Measurements from ENCODE around the gene TXNIP. TPM values are rescaled to one million over a fixed set of nuclear protein-coding genes. Genes with fewer than 3 reads are reported as not detected.

Gene TXNIP
- total RNA-seq, 1 donor from 2014 or later = 877 TPM

- TF ChIP-seq, protein P1, sequence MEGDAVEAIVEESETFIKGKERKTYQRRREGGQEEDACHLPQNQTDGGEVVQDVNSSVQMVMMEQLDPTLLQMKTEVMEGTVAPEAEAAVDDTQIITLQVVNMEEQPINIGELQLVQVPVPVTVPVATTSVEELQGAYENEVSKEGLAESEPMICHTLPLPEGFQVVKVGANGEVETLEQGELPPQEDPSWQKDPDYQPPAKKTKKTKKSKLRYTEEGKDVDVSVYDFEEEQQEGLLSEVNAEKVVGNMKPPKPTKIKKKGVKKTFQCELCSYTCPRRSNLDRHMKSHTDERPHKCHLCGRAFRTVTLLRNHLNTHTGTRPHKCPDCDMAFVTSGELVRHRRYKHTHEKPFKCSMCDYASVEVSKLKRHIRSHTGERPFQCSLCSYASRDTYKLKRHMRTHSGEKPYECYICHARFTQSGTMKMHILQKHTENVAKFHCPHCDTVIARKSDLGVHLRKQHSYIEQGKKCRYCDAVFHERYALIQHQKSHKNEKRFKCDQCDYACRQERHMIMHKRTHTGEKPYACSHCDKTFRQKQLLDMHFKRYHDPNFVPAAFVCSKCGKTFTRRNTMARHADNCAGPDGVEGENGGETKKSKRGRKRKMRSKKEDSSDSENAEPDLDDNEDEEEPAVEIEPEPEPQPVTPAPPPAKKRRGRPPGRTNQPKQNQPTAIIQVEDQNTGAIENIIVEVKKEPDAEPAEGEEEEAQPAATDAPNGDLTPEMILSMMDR (IDR thresholded peaks at IDR 0.05) = no peak
- Histone ChIP-seq H3K4me3 (peak overlapping the region in 1 of 2 donors; percentile 87), H3K27me3 (no peaks in the 10 kb centered on the region), H3K36me3 (no peaks in the 10 kb centered on the region), H3K4me1 (peaks cover 23 to 59% of the 10 kb centered on the region in 2 donors), H3K9me3 (no peaks in the 10 kb centered on the region), H3K27ac (peak overlapping the region; percentile 96 to 97)
- intact Hi-C loops (cut with DNase I) = loop anchor here (1.0 kb wide), 1 partner anchor 31 kb away; the partner anchor contains the start of gene RBM8A
- no peak for DNase-seq (ENCODE audit: low spot score in 2 of 2)
Observed at GRCh38 chr1:145958734-145959133, 37.6 kb downstream of the TXNIP start.

DNA sequence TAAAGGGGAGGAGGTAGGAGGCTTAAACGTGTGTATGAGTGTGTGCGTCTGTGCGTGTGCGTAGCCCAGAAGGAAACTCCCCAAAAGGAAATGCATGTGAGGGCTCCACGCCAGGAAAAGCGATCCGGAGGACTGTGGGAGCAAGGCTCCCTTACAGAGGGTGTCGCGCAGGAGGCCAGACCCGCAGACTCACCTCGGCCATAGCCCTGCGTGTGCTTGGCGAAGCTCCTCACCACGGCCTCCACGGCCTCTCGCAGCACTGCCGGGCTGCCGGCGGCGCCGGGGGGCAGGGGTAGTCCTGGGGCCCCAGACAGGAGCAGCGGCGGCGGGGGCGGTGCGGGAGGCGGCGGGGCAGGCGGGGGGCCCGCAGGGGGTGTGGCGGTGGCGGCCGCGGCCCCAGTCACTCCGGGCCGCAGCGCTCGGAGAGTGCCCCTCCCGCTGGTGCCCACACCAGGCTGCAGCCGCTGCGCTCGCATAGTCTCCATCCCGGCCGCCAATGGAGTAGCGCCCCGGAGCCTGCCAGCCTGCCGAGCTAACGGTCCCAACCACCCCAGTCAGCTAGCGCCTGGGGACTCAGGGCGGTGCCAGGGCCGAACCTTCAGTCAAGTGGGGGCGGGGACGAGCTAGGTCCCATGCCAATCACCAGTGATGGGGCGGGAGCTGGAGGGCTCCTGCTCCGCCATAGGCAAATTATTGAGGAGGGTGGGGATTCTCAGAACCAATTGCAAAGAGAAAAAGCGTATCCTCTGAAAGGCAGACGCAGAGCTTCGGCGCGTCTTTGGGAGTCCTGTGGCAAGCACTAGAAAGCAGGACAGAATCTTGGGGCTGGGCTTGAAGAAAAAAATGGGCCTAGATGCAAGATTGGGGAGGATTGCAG, 38.7 kb downstream of the TXNIP start, which contains the start of gene LIX1L:
LIX1L (minus strand) TSS at position 575 of the 877 bp plus-strand sequence; CDS start at position 485, 90 bp downstream.
- Histone ChIP-seq H3K27me3 (no peaks in the 10 kb centered on the region), H3K36me3 (no peaks in the 10 kb centered on the region), H3K27ac (peak within 1 kb of the TSS; percentile 96 to 97), H3K9me3 (no peaks in the 10 kb centered on the region), H3K4me3 (peak within 1 kb of the TSS; percentile 87 to 99), H3K4me1 (peaks cover 15 to 56% of the 10 kb centered on the region in 2 donors)
- peak; percentile 91 to 98 for DNase-seq (ENCODE audit: low spot score in 2 of 2)
- TF ChIP-seq, protein P1 (IDR thresholded peaks at IDR 0.05) = no peak
- intact Hi-C loops (cut with DNase I) = loop anchor here (1.0 to 2.0 kb wide), 2 partner anchors 30 to 65 kb away; partner anchors contain the start of gene RBM8A

GRCh38 chr1:145956781-145957442, 39.5 kb downstream of the TXNIP start:
- TF ChIP-seq, protein P1 (IDR thresholded peaks at IDR 0.05) = no peak
- Histone ChIP-seq H3K4me1 (peaks cover 15 to 52% of the 10 kb centered on the region in 2 donors), H3K9me3 (no peaks in the 10 kb centered on the region), H3K36me3 (no peaks in the 10 kb centered on the region), H3K27me3 (no peaks in the 10 kb centered on the region), H3K27ac (peak overlapping the region; percentile 96 to 97), H3K4me3 (peak overlapping the region; percentile 87 to 99)
- intact Hi-C loops (cut with DNase I) = loop anchor here (2.0 kb wide), 1 partner anchor 64 kb away; no protein-coding TSS in a partner anchor
- DNase-seq (ENCODE audit: low spot score in 2 of 2) = no peak

- Histone ChIP-seq H3K27ac (peak overlapping the region; percentile 96 to 97), H3K4me1 (peaks cover 12 to 50% of the 10 kb centered on the region in 2 donors)
Observed at GRCh38 chr1:145956361-145956760, 40.0 kb downstream of the TXNIP start.

GRCh38 chr1:145955436-145955835, 40.9 kb downstream of the TXNIP start:
- no peaks in the 10 kb centered on the region for H3K27me3 ChIP-seq
- peaks cover 3 to 5% of the 10 kb centered on the region in 2 donors for H3K36me3 ChIP-seq
- TF ChIP-seq, protein P1 (IDR thresholded peaks at IDR 0.05) = no peak
- no peaks in the 10 kb centered on the region for H3K9me3 ChIP-seq
- H3K4me1 ChIP-seq = peaks cover 6 to 48% of the 10 kb centered on the region in 2 donors
- no peak for DNase-seq (ENCODE audit: low spot score in 2 of 2)
- peak overlapping the region; percentile 24 to 87 for H3K4me3 ChIP-seq
- peak overlapping the region; percentile 96 to 97 for H3K27ac ChIP-seq
- intact Hi-C loops (cut with DNase I) = no loop called here

More at GRCh38 chr1:145956361-145956760, 40.0 kb downstream of the TXNIP start:
- intact Hi-C loops (cut with DNase I) = loop anchor here (2.0 kb wide), 1 partner anchor 64 kb away; no protein-coding TSS in a partner anchor
- Histone ChIP-seq H3K9me3 (no peaks in the 10 kb centered on the region), H3K27me3 (no peaks in the 10 kb centered on the region), H3K36me3 (peaks cover 0 to under 1% of the 10 kb centered on the region in 2 donors), H3K4me3 (peak overlapping the region; percentile 87 to 99)
- TF ChIP-seq, protein P1 (IDR thresholded peaks at IDR 0.05) = no peak
- DNase-seq (ENCODE audit: low spot score in 2 of 2) = no peak

All from ascending aorta (tissue), 2 donors.